Activated T-helper 9 cell treated with anti-CD3 and anti-CD28 coated beads, Interleukin-2, amount 50 U/mL, for 16 hours (primary cell): Measurements from ENCODE around the gene CEACAM7.

ENCODE experiments used
- DNase-seq: peaks from one replicate; pipeline ENCODE4 v3.0.0-alpha.2; 2020; ENCODE audit warnings: low read depth

Gene CEACAM7

GRCh38 chr19:41700381-41701195, 12.5 kb upstream of the CEACAM7 start:
- no peak for DNase-seq

- no peak for DNase-seq
Measured at GRCh38 chr19:41699968-41700323, 11.9 kb upstream of the CEACAM7 start.

- DNase-seq = no peak
Measured at GRCh38 chr19:41699231-41699967, 11.3 kb upstream of the CEACAM7 start.

GRCh38 chr19:41698746-41699230, 10.7 kb upstream of the CEACAM7 start:
- no peak for DNase-seq

GRCh38 chr19:41697198-41697855, 9.3 kb upstream of the CEACAM7 start:
- DNase-seq = no peak

- DNase-seq = no peak
Measured at GRCh38 chr19:41696402-41697197, 8.5 kb upstream of the CEACAM7 start.

- no peak for DNase-seq
Measured at GRCh38 chr19:41695745-41696144, 7.7 kb upstream of the CEACAM7 start.

GRCh38 chr19:41694831-41695635, 7.0 kb upstream of the CEACAM7 start:
- no peak for DNase-seq

GRCh38 chr19:41694196-41694595, 6.1 kb upstream of the CEACAM7 start:
- no peak for DNase-seq

- DNase-seq = no peak
Measured at GRCh38 chr19:41691268-41691970, 3.3 kb upstream of the CEACAM7 start.

- no peak for DNase-seq
Measured at GRCh38 chr19:41690801-41691065, 2.7 kb upstream of the CEACAM7 start.

GRCh38 chr19:41689993-41690800, 2.1 kb upstream of the CEACAM7 start:
- DNase-seq = no peak

- no peak for DNase-seq
Measured at GRCh38 chr19:41688687-41689086, 617 bp upstream of the CEACAM7 start.

- DNase-seq = no peak
Measured at GRCh38 chr19:41687419-41687818, 651 bp downstream of the CEACAM7 start.

- DNase-seq = no peak
Measured at GRCh38 chr19:41682437-41682836, 5.6 kb downstream of the CEACAM7 start.

GRCh38 chr19:41671486-41671885, 16.6 kb downstream of the CEACAM7 start:
- no peak for DNase-seq

GRCh38 chr19:41670755-41671154, 17.3 kb downstream of the CEACAM7 start:
- DNase-seq = no peak

GRCh38 chr19:41668315-41668714, 19.8 kb downstream of the CEACAM7 start:
- no peak for DNase-seq

- DNase-seq = no peak
Measured at GRCh38 chr19:41666075-41666474, 22.0 kb downstream of the CEACAM7 start.

- no peak for DNase-seq
Measured at GRCh38 chr19:41657157-41657556, 30.9 kb downstream of the CEACAM7 start.
